ENCODE measurements around the gene FIG4. TPM values are rescaled to one million over a fixed set of nuclear protein-coding genes. Genes with fewer than 3 reads are reported as not detected.
"Not testable (repeated sequence)": the region's sequence is repeated elsewhere in the genome, so short reads cannot be mapped to it uniquely, and the experiment has no call there.

FIG4 gene
- total RNA-seq, 1 donor from 2014 or later = 15.2 TPM

DNA sequence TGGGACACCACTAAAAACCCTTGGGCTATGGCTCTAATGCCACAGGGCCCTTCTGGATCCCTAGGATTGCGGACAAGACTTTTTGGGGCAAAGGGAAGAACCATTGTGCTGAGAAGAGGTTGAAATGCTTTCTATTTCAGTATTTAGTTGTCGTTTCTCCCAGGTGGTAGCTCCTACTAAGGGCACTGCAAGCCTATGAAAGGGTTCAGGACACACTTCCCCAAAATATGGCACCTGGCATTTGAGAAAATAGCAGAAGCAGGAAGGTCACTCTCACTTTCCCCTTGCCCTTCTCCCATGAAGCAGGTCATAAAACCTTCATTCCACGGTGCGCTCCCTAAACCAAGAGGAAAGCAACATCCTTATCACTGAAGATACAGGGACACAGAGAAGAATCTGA, 161.6 kb downstream of the FIG4 start:
- intact Hi-C loops (cut with DNase I) = no loop called here
- no peak overlapping the region for H3K27ac ChIP-seq
- no peak for DNase-seq (ENCODE audit: extremely low spot score in 2 of 2)
- no peaks in the 10 kb centered on the region for H3K27me3 ChIP-seq
- H3K4me1 ChIP-seq = no peaks in the 10 kb centered on the region
- H3K9me3 ChIP-seq = no peaks in the 10 kb centered on the region
- H3K36me3 ChIP-seq = no peaks in the 10 kb centered on the region
- TF ChIP-seq, protein P1, sequence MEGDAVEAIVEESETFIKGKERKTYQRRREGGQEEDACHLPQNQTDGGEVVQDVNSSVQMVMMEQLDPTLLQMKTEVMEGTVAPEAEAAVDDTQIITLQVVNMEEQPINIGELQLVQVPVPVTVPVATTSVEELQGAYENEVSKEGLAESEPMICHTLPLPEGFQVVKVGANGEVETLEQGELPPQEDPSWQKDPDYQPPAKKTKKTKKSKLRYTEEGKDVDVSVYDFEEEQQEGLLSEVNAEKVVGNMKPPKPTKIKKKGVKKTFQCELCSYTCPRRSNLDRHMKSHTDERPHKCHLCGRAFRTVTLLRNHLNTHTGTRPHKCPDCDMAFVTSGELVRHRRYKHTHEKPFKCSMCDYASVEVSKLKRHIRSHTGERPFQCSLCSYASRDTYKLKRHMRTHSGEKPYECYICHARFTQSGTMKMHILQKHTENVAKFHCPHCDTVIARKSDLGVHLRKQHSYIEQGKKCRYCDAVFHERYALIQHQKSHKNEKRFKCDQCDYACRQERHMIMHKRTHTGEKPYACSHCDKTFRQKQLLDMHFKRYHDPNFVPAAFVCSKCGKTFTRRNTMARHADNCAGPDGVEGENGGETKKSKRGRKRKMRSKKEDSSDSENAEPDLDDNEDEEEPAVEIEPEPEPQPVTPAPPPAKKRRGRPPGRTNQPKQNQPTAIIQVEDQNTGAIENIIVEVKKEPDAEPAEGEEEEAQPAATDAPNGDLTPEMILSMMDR (IDR thresholded peaks at IDR 0.05) = no peak
- TF ChIP-seq POLR2AphosphoS5 (IDR thresholded peaks at IDR 0.05; ENCODE audit: insufficient read depth in 1 of 2, low read depth in 1 of 2) (no peak), POLR2A (IDR thresholded peaks at IDR 0.05) (no peak)
- no peak overlapping the region for H3K4me3 ChIP-seq

DNA sequence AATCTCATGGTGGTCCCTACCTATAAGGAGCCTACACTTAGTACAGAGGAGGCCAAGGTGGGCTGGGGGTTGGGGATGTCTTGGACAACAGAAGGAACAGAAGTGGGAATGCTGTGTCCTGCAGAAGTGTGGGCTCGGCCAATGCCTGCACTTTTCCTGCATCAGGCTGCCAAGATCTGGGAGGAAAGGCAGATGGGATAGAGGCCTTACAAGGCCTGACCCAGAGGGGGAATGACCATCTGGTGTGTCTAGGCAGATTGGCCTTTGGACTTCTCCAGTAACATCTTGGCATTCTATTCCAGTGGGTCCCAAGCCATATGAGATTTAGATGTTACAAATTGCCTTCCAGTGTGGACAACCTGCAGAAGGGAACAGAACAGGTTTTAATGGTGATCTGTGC, 162.3 kb downstream of the FIG4 start:
- no peak for DNase-seq (ENCODE audit: extremely low spot score in 2 of 2)
- H3K9me3 ChIP-seq = no peaks in the 10 kb centered on the region
- no peaks in the 10 kb centered on the region for H3K4me1 ChIP-seq
- no peaks in the 10 kb centered on the region for H3K36me3 ChIP-seq
- no peak overlapping the region for H3K27ac ChIP-seq
- H3K4me3 ChIP-seq = no peak overlapping the region
- TF ChIP-seq, protein P1 (IDR thresholded peaks at IDR 0.05) = no peak
- TF ChIP-seq POLR2AphosphoS5 (IDR thresholded peaks at IDR 0.05; ENCODE audit: insufficient read depth in 1 of 2, low read depth in 1 of 2) (no peak), POLR2A (IDR thresholded peaks at IDR 0.05) (no peak)
- intact Hi-C loops (cut with DNase I) = no loop called here
- H3K27me3 ChIP-seq = no peaks in the 10 kb centered on the region

DNA sequence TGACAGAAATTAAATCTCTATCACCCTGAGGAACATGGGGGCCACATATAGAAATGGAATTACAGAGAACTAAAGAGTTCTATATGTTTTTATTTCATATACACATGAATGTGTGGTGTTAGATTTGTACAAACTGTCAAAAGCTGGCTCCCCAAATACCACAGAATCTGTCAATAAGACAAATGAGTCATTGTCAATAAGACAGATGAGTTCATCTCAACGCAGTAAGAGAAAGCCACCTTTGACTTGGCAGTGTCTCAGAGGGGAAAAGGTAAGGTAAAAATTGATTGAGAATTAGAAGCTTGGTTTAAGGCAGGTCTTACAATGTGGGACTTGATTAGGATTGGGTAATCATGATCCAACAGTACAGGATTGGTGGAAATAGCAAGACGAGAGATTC, 162.9 kb downstream of the FIG4 start:
- intact Hi-C loops (cut with DNase I) = no loop called here
- H3K9me3 ChIP-seq = no peaks in the 10 kb centered on the region
- TF ChIP-seq, protein P1 (IDR thresholded peaks at IDR 0.05) = no peak
- TF ChIP-seq POLR2AphosphoS5 (IDR thresholded peaks at IDR 0.05; ENCODE audit: insufficient read depth in 1 of 2, low read depth in 1 of 2) = no peak
- TF ChIP-seq POLR2A (IDR thresholded peaks at IDR 0.05) = no peak
- no peak for DNase-seq (ENCODE audit: extremely low spot score in 2 of 2)
- H3K27me3 ChIP-seq = no peaks in the 10 kb centered on the region
- no peak overlapping the region for H3K27ac ChIP-seq
- no peaks in the 10 kb centered on the region for H3K36me3 ChIP-seq
- H3K4me3 ChIP-seq = no peak overlapping the region
- no peaks in the 10 kb centered on the region for H3K4me1 ChIP-seq

DNA sequence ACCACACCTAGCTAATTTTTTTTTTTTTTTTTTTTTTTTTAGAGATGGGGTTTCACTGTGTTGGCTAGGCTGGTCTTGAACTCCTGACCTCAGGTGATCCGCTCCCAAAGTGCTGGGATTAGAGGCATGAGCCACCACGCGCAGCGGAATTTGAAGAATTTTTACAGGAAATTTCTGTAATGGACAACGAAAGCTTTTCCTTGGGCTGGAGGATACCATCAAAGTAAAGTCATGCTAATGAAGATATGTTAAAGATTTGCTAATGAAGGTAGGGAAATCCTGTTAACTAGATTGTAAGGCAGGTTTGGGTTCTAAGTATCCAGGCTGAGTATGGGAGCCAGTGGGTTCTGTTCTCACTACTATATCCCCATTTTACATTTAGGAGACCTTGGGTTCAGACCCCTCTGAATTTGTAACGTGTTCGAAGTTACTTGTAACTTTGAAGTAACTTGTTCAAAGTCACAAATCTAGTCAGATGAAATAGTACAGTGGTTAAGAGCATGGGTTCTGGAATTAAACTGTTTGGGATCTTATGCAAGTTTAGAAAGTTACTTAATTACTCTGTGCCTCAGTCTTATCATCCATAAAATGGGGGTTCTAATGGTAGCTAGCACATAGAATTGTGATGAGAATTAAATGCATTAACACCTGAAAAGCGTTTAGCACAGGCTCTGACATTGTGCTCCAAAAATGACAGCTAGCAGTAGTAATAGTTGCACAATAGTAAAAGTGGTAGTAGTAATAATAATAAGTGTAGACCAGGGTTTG, 163.6 kb downstream of the FIG4 start:
- Histone ChIP-seq H3K36me3 (no peaks in the 10 kb centered on the region), H3K4me3 (no peak overlapping the region), H3K27ac (no peak overlapping the region), H3K4me1 (no peaks in the 10 kb centered on the region), H3K9me3 (no peaks in the 10 kb centered on the region), H3K27me3 (no peaks in the 10 kb centered on the region)
- TF ChIP-seq, protein P1 (IDR thresholded peaks at IDR 0.05) = no peak
- TF ChIP-seq POLR2A (IDR thresholded peaks at IDR 0.05) (no peak), POLR2AphosphoS5 (IDR thresholded peaks at IDR 0.05; ENCODE audit: insufficient read depth in 1 of 2, low read depth in 1 of 2) (no peak)
- no peak for DNase-seq (ENCODE audit: extremely low spot score in 2 of 2)
- intact Hi-C loops (cut with DNase I) = no loop called here

DNA sequence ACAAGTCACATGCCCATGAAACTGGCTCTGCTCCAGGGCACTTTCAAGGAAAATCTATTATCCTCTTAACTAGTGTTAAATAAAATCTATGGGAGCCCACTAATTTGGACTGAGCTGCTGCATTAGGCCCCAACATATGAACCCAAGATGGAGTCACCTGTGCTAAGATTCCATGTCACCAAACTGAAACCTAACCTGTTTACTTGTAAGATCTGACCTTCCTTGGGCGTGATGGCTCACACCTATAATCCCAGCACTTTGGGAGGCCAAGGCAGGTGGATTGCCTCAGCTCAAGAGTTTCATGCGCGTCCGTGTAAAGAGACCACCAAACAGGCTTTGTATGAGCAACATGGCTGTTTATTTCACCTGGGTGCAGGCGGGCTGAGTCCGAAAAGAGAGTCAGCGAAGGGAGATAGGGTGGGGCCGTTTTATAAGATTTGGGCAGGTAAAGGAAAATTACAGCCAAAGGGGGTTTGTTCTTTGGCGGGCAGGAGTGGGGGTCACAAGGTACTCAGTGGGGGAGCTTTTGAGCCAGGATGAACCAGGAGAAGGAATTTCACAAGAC, 164.5 kb downstream of the FIG4 start:
- H3K36me3 ChIP-seq; H3K4me1 ChIP-seq; H3K27ac ChIP-seq; intact Hi-C loops (cut with DNase I); H3K4me3 ChIP-seq; DNase-seq (ENCODE audit: extremely low spot score in 2 of 2); H3K27me3 ChIP-seq; H3K9me3 ChIP-seq: not testable (repeated sequence)

Data from vagina (tissue), 2 donors.